IMR-90 (cell line): ENCODE measurements around the gene TSC2. TPM values are rescaled to one million over a fixed set of nuclear protein-coding genes. Genes with fewer than 3 reads are reported as not detected.
A peak's percentile ranks its signal among the peaks of the same experiment; 100 is the strongest.

Experiments used
- ATAC-seq: fragments of 200-7000 bp; cut with Tn5 transposase; 2 replicates; pipeline ENCODE4 v1.9.1; 2020; ENCODE audit warnings: low read depth, mild to moderate bottlenecking, moderate library complexity
- BruUV-seq: library from RNA; stranded (reverse); fragments of 400-500 nt; replicated peaks from 2 replicates; lab custom pipeline; 2021; lab: Mats Ljungman, UMichigan
- CTCF ChIA-PET: fragments of 300-600 bp; formaldehyde crosslinking; extraction: SDS; loops from one replicate; lab custom pipeline; 2021; ENCODE audit warnings: antibody characterized with exemption; lab: Yijun Ruan, JAX
- POLR2A ChIA-PET: fragments of 300-600 bp; sonication (Branson Sonifier 250); formaldehyde crosslinking; loops from one replicate; lab custom pipeline; 2022; ENCODE audit warnings: antibody characterized with exemption; ENCODE audit not compliant: unreplicated experiment; lab: Charles Lee
- DNase-seq: peaks from one replicate; pipeline ENCODE4 v3.0.0; 2013
- H2AFZ ChIP-seq: replicated peaks from 2 replicates; pipeline ENCODE3; 2013; ENCODE audit warnings: low read length, mild to moderate bottlenecking; ENCODE audit not compliant: poor library complexity
- H2AK5ac ChIP-seq: 2 replicates; pipeline ENCODE4 v1.6.1; 2013; ENCODE audit warnings: low read depth, low read length, inconsistent platforms
- H2AK9ac ChIP-seq: replicated peaks from 2 replicates; pipeline ENCODE3; 2013; ENCODE audit warnings: mild to moderate bottlenecking, low read depth, low read length, moderate library complexity; ENCODE audit not compliant: poor library complexity
- H2BK120ac ChIP-seq: 2 replicates; pipeline ENCODE4 v1.6.1; 2013; ENCODE audit warnings: low read depth, low read length, inconsistent platforms
- H2BK15ac ChIP-seq: 3 replicates; pipeline ENCODE4 v1.6.1; 2013; ENCODE audit warnings: low read depth, low read length, inconsistent platforms
- H2BK20ac ChIP-seq: 2 replicates; pipeline ENCODE4 v1.6.1; 2013; ENCODE audit warnings: low read depth, mild to moderate bottlenecking, inconsistent platforms, low read length, moderate library complexity
- H2BK5ac ChIP-seq: 2 replicates; pipeline ENCODE4 v1.6.1; 2013; ENCODE audit warnings: mild to moderate bottlenecking, low read depth, low read length, inconsistent platforms; ENCODE audit not compliant: poor library complexity, severe bottlenecking
- H3K14ac ChIP-seq: replicated peaks from 2 replicates; pipeline ENCODE4 v1.6.1; 2013; ENCODE audit warnings: low read depth, low read length, inconsistent platforms
- H3K18ac ChIP-seq: 2 replicates; pipeline ENCODE4 v1.6.1; 2013; ENCODE audit warnings: low read depth, low read length, control low read depth
- H3K23ac ChIP-seq: 2 replicates; pipeline ENCODE4 v1.6.1; 2013; ENCODE audit warnings: low read depth, low read length, inconsistent platforms
- H3K27ac ChIP-seq: 2 replicates; pipeline ENCODE4 v1.5.1; 2013; ENCODE audit warnings: mild to moderate bottlenecking, control low read depth, low read length; ENCODE audit not compliant: insufficient read depth
- H3K27me3 ChIP-seq: 2 replicates; pipeline ENCODE4 v1.6.1; 2013; ENCODE audit warnings: low read length; ENCODE audit not compliant: control insufficient read depth, insufficient read depth
- H3K36me3 ChIP-seq: 2 replicates; pipeline ENCODE4 v1.6.1; 2013; ENCODE audit warnings: low read length, mixed read lengths; ENCODE audit not compliant: control insufficient read depth, insufficient read depth
- H3K4ac ChIP-seq: 2 replicates; pipeline ENCODE4 v1.6.1; 2013; ENCODE audit warnings: low read depth, low read length, inconsistent platforms
- H3K4me1 ChIP-seq: 2 replicates; pipeline ENCODE4 v1.6.1; 2013; ENCODE audit warnings: low read length, mixed read lengths; ENCODE audit not compliant: control insufficient read depth, insufficient read depth
- H3K4me2 ChIP-seq: 2 replicates; pipeline ENCODE4 v1.6.1; 2013; ENCODE audit warnings: low read depth, mild to moderate bottlenecking, control low read depth, low read length, moderate library complexity
- H3K4me3 ChIP-seq: 2 replicates; pipeline ENCODE4 v1.5.1; 2013; ENCODE audit warnings: low read depth, mild to moderate bottlenecking, control low read depth, low read length, moderate library complexity; ENCODE audit not compliant: insufficient read depth
- H3K56ac ChIP-seq: 2 replicates; pipeline ENCODE4 v1.6.1; 2013; ENCODE audit warnings: low read length, inconsistent platforms; ENCODE audit not compliant: insufficient read depth; ENCODE audit errors: extremely low read depth
- H3K79me1 ChIP-seq, 2 experiments: 2 replicates each; pipeline ENCODE4 v1.6.1; 2013; ENCODE audit warnings: low read length in 2 of 2, inconsistent platforms in 1 of 2, low read depth in 1 of 2
- H3K9ac ChIP-seq: 2 replicates; pipeline ENCODE4 v1.6.1; 2013; ENCODE audit warnings: low read depth, low read length, control low read depth
- H3K9me1 ChIP-seq: 2 replicates; pipeline ENCODE4 v1.6.1; 2013; ENCODE audit warnings: low read length, inconsistent platforms; ENCODE audit not compliant: insufficient read depth
- H3K9me3 ChIP-seq: 2 replicates; pipeline ENCODE4 v1.6.1; 2013; ENCODE audit warnings: low read length; ENCODE audit not compliant: control insufficient read depth, insufficient read depth
- H4K20me1 ChIP-seq: 2 replicates; pipeline ENCODE4 v1.6.1; 2013; ENCODE audit warnings: low read length, inconsistent platforms; ENCODE audit not compliant: insufficient read depth
- H4K5ac ChIP-seq: 2 replicates; pipeline ENCODE4 v1.6.1; 2013; ENCODE audit warnings: mild to moderate bottlenecking, low read depth, low read length, control low read depth
- H4K8ac ChIP-seq, 2 experiments: 2 replicates each; pipeline ENCODE4 v1.6.1; 2013; ENCODE audit warnings: low read depth in 2 of 2, low read length in 2 of 2, control low read depth in 1 of 2, inconsistent platforms in 1 of 2
- H4K91ac ChIP-seq: 2 replicates; pipeline ENCODE4 v1.6.1; 2013; ENCODE audit warnings: low read depth, low read length, inconsistent platforms; ENCODE audit not compliant: insufficient read depth
- BHLHE40 ChIP-seq: fragments of 150-350 bp; IDR thresholded peaks from 2 replicates; pipeline ENCODE4 v1.6.1; 2016; ENCODE audit warnings: mild to moderate bottlenecking, low read depth, low read length
- CEBPB ChIP-seq: IDR thresholded peaks from 2 replicates; pipeline ENCODE4 v1.6.1; 2012; ENCODE audit warnings: low read depth, low read length, improper control_type of control experiment
- CHD1 ChIP-seq: IDR thresholded peaks from 2 replicates; pipeline ENCODE4 v1.6.1; 2012; ENCODE audit warnings: low read depth, low read length, improper control_type of control experiment
- ELK1 ChIP-seq: fragments of 150-350 bp; IDR thresholded peaks from 2 replicates; pipeline ENCODE4 v1.6.1; 2016; ENCODE audit warnings: low read depth, mild to moderate bottlenecking, low read length, moderate library complexity, borderline replicate concordance
- FOS ChIP-seq: fragments of 150-350 bp; IDR thresholded peaks from 2 replicates; pipeline ENCODE4 v1.6.1; 2016; ENCODE audit warnings: low read depth, low read length
- MAZ ChIP-seq: IDR thresholded peaks from 2 replicates; pipeline ENCODE4 v1.6.1; 2012; ENCODE audit warnings: low read depth, mild to moderate bottlenecking, low read length, improper control_type of control experiment, moderate library complexity, borderline replicate concordance
- MXI1 ChIP-seq: IDR thresholded peaks from 2 replicates; pipeline ENCODE4 v1.6.1; 2012; ENCODE audit warnings: low read depth, mild to moderate bottlenecking, low read length, moderate library complexity, borderline replicate concordance
- NFE2L2 ChIP-seq: fragments of 150-350 bp; IDR thresholded peaks from 2 replicates; pipeline ENCODE4 v1.6.1; 2016; ENCODE audit warnings: low read depth, mild to moderate bottlenecking, low read length
- POLR2A ChIP-seq: IDR thresholded peaks from 2 replicates; pipeline ENCODE4 v1.6.1; 2012; ENCODE audit warnings: mild to moderate bottlenecking, low read depth, low read length
- RAD21 ChIP-seq: IDR thresholded peaks from 2 replicates; pipeline ENCODE4 v1.6.1; 2012; ENCODE audit warnings: low read length, improper control_type of control experiment
- RFX5 ChIP-seq: IDR thresholded peaks from 2 replicates; pipeline ENCODE4 v1.8.0; 2012; ENCODE audit warnings: low read depth, mild to moderate bottlenecking, low read length, moderate library complexity
- SMC3 ChIP-seq: fragments of 150-350 bp; IDR thresholded peaks from 2 replicates; pipeline ENCODE4 v1.6.1; 2016; ENCODE audit warnings: low read depth, mild to moderate bottlenecking, antibody characterized with exemption, low read length, moderate library complexity
- USF2 ChIP-seq: fragments of 150-350 bp; IDR thresholded peaks from 2 replicates; pipeline ENCODE4 v1.6.1; 2017; ENCODE audit warnings: mild to moderate bottlenecking, antibody characterized with exemption, low read length, low read depth
- WGBS, 2 experiments: methylation state at CpG; one replicate each; pipeline versions ENCODE4 v1.1.5 to v1.1.7; 2013; ENCODE audit warnings: missing lambda C conversion rate in 2 of 2; ENCODE audit not compliant: insufficient read length in 1 of 2; ENCODE audit errors: extremely low coverage in 2 of 2; 5-methylcytosine and 5-hydroxymethylcytosine counted together
- dilution Hi-C: fragments of 300-500 bp; cut with HindIII; formaldehyde crosslinking; loops from one replicate; pipeline ENCODE4 v1.14.3; 2018; ENCODE audit warnings: low sequenced_read_pairs; ENCODE audit not compliant: unreplicated experiment
- in situ Hi-C: fragments of 300-500 bp; cut with MboI; formaldehyde crosslinking; loops from 3 replicates; pipeline ENCODE4 v1.14.3; 2019; ENCODE audit warnings: low sequenced_read_pairs, inconsistent platforms, mixed read lengths
- intact Hi-C: fragments of 100-400 bp; cut with micrococcal nuclease; formaldehyde crosslinking; loops from 2 replicates; pipeline ENCODE4 v1.10.0; 2022
- polyA plus RNA-seq, 3 experiments: library from polyadenylated mRNA; depleted of rRNA; stranded (reverse); fragments of >200 nt; gene quantifications; 2 replicates each; pipeline ENCODE4 v1.2.3, GENCODE V29; 2012; ENCODE audit warnings: low replicate concordance in 1 of 3
- total RNA-seq: library from RNA; depleted of rRNA; stranded (reverse); fragments of >200 nt; gene quantifications from 2 replicates; pipeline ENCODE4 v1.2.3, GENCODE V29; 2012

Gene TSC2
- total and polyA plus RNA-seq, 2 of the 4 experiments (the other 2 are of a cell fraction), result 31.4 to 88.6 TPM

GRCh38 chr16:2003231-2003826 is 44.5 kb upstream of the TSC2 start:
- DNase-seq (no peak), ATAC-seq (no peak)
- Histone ChIP-seq H3K23ac (no peak overlapping the region), H3K79me1 (peaks cover 10 to 83% of the 10 kb centered on the region in 2 experiments; a peak in 3 of 4 replicates), H2AK9ac (no peak overlapping the region), H4K91ac (no peak overlapping the region), H2BK20ac (no peak overlapping the region), H2BK5ac (no peak overlapping the region), H3K36me3 (peaks cover 54% of the 10 kb centered on the region), H3K27ac (no peak overlapping the region), H4K8ac (no peak overlapping the region), H3K4me2 (no peak overlapping the region), H2BK120ac (no peak overlapping the region), H3K9me1 (peaks cover 8% of the 10 kb centered on the region; the same call in 1 of the 2 replicates), H4K20me1 (peaks cover 71% of the 10 kb centered on the region), H3K4me3 (no peak overlapping the region), H3K4me1 (peaks cover 21% of the 10 kb centered on the region), H2BK15ac (no peak overlapping the region), H4K5ac (no peak overlapping the region), H3K9ac (no peak overlapping the region), H2AFZ (no peak overlapping the region), H3K4ac (no peak overlapping the region), H2AK5ac (peak overlapping the region; percentile 17; the same call in 1 of the 2 replicates), H3K18ac (no peak overlapping the region), H3K56ac (no peak overlapping the region), H3K14ac (no peak overlapping the region), H3K27me3 (no peaks in the 10 kb centered on the region), H3K9me3 (no peaks in the 10 kb centered on the region)
- ChIA-PET CTCF (interaction anchor here (0.9 to 1.7 kb wide), 3 partner anchors 10 to 24 kb away, joined by 3 to 8 read pairs (median 5); no protein-coding TSS in a partner anchor), POLR2A (interaction anchor here (1.0 kb wide), 1 partner anchor 152 kb away, joined by 3 read pairs; the partner anchor contains the start of gene TRAF7)
- no TSS peak for BruUV-seq
- intact Hi-C loops (loop anchor here (5.0 kb wide), 1 partner anchor 139 kb away; no protein-coding TSS in a partner anchor), in situ Hi-C loops (no loop called here), dilution Hi-C loops (no loop called here)
- WGBS, 2 experiments, result 88% methylated on average over 3 of the region's 8 CpGs; no CpG with 5 or more reads in 1 of the 2 experiments
- TF ChIP-seq CHD1 (no peak), MAZ (no peak), MXI1 (no peak), BHLHE40 (no peak), FOS (no peak), USF2 (no peak), CEBPB (no peak), NFE2L2 (no peak), RFX5 (no peak), SMC3 (no peak), POLR2A (no peak), RAD21 (no peak), ELK1 (no peak)
